ENCODE data around the gene PIM3.

The PIM3 gene

DNA sequence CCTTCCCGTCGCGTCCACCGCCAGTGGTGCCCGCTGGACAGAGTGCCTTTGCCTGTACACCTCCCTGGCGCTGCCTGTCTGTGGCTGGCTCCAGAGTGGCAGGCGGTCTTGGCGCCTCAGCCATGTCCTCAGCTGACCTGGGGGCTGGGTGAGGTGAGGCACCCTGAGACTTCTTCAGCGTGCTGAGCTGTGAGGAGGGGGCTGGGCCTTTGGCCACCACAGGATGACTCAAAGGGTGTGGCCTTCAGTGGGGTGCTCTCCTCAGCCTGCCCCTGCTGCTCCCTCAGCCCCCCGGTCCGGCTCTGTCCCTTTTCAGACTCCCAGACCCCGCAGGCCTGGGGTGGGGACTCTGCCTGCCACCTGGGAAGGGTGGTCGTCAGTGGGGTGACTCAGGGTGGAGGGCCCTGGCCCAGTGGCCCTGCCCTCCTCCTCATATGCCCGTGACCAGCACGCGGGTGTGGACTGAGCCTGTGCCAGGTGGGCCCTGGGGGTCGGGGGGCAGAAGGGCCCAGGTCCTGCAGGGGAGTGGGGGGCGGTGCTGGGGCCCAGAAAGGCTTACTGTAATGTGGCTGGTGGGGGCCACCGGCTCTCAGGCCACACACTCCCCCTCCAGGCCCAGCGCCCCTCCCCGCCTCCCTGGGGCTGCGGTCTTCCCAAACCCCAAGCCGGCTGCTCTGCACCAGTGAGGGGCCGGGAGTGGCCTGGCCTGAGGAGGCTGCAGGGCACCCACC, 26.2 kb upstream of the PIM3 start:
- DNase-seq (ENCODE audit: extremely low spot score), result no peak
- TF ChIP-seq ELF4 (IDR thresholded peaks at IDR 0.05) (no peak), SUZ12 (IDR thresholded peaks at IDR 0.05) (no peak)
- ChIA-PET POLR2A (no interaction called here), CTCF (no interaction called here)

DNA sequence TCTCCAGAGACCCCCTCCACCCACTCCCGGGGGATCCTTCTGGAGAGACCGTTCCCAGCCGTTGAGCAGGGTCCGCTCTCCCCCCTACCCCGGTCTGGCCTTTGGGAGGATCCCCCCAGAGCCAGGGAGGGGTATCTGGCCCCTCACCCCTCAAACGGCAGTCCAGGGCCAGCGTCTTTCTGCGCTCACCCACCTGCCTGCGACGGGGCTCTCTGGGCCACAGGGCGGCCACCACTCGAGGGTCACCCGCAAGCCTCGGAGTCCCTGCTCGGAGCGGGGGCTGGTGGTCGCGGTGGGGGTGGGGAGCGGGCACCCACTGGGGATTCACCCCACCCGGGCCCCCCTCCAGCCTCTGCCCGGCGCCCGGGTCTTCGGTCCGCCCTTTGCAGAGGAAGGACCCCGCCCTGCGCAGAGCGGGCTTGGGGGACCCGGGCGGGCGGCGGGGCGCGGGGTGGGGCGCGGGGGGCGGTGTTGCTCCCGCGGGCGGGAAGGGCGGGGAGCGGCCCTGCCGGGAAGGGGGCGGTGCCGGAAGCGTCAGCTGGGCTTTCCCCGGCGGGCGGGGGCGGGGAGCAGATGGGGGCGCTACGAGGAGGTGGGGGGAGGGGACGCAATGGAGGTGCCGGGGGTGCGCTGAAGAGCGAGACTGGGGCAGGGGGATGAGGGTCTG, 25.5 kb upstream of the PIM3 start:
- TF ChIP-seq FOXM1 (IDR thresholded peaks at IDR 0.05; ENCODE audit: borderline replicate concordance), result no peak
- TF ChIP-seq SUZ12 (IDR thresholded peaks at IDR 0.05), result no peak
- no peak for TF ChIP-seq TARDBP (IDR thresholded peaks at IDR 0.05)
- TF ChIP-seq BHLHE40 (IDR thresholded peaks at IDR 0.05; ENCODE audit: borderline replicate concordance), result no peak
- no peak for TF ChIP-seq LEF1 (IDR thresholded peaks at IDR 0.05; ENCODE audit: borderline replicate concordance)
- no peak for TF ChIP-seq HDGF (IDR thresholded peaks at IDR 0.05; ENCODE audit: borderline replicate concordance)
- TF ChIP-seq CTBP1 (IDR thresholded peaks at IDR 0.05; ENCODE audit: borderline replicate concordance), result no peak
- TF ChIP-seq ARNT (IDR thresholded peaks at IDR 0.05), result no peak
- no peak for TF ChIP-seq FOXA1 (IDR thresholded peaks at IDR 0.05)
- TF ChIP-seq, protein P1, sequence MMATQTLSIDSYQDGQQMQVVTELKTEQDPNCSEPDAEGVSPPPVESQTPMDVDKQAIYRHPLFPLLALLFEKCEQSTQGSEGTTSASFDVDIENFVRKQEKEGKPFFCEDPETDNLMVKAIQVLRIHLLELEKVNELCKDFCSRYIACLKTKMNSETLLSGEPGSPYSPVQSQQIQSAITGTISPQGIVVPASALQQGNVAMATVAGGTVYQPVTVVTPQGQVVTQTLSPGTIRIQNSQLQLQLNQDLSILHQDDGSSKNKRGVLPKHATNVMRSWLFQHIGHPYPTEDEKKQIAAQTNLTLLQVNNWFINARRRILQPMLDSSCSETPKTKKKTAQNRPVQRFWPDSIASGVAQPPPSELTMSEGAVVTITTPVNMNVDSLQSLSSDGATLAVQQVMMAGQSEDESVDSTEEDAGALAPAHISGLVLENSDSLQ (IDR thresholded peaks at IDR 0.05), result no peak
- no peak for TF ChIP-seq FOXK2 (IDR thresholded peaks at IDR 0.05)
- TF ChIP-seq ELF4 (IDR thresholded peaks at IDR 0.05), result no peak
- TF ChIP-seq L3MBTL2 (conservative IDR thresholded peaks at IDR 0.05), result no peak
- no peak for TF ChIP-seq SP1 (IDR thresholded peaks at IDR 0.05)
- TF ChIP-seq ZNF384 (IDR thresholded peaks at IDR 0.05), result no peak
- TF ChIP-seq NFRKB (IDR thresholded peaks at IDR 0.05), result no peak
- POLR2A ChIA-PET, result no interaction called here
- CTCF ChIA-PET, result no interaction called here
- DNase-seq (ENCODE audit: extremely low spot score), result no peak

DNA sequence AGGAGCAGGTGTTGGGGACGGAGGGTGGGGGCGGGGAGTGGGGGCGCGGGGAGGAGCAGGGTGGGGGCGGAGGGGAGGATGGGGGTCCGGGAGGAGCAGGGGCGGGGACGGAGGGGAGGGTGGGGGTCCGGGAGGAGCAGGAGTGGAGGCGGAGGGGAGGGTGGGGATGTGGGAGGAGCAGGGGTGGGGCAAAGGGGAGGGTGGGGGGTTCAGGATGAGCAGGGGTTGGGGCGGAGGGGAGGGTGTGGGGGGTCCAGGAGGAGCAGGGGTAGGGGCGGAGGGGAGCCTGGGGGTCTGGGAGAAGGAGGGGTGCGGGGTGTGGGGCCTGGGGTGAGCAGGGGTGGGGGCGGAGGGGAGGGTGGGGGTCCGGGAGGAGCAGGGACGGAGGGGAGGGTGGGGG, 25.0 kb upstream of the PIM3 start:
- no peak for DNase-seq (ENCODE audit: extremely low spot score)
- CTCF ChIA-PET, result interaction anchor here (1.5 kb wide), 1 partner anchor 95 kb away, joined by 5 read pairs; no protein-coding TSS in a partner anchor
- POLR2A ChIA-PET, result interaction anchor here (0.6 kb wide), 1 partner anchor 163 kb away, joined by 4 read pairs; no protein-coding TSS in a partner anchor
- TF ChIP-seq ZNF384 (IDR thresholded peaks at IDR 0.05) (no peak), SUZ12 (IDR thresholded peaks at IDR 0.05) (no peak), SP1 (IDR thresholded peaks at IDR 0.05) (no peak), TARDBP (IDR thresholded peaks at IDR 0.05) (no peak), CTBP1 (IDR thresholded peaks at IDR 0.05; ENCODE audit: borderline replicate concordance) (no peak), ELF4 (IDR thresholded peaks at IDR 0.05) (no peak), FOXK2 (IDR thresholded peaks at IDR 0.05) (no peak), FOXA1 (IDR thresholded peaks at IDR 0.05) (no peak), BHLHE40 (IDR thresholded peaks at IDR 0.05; ENCODE audit: borderline replicate concordance) (no peak), NFRKB (IDR thresholded peaks at IDR 0.05) (no peak), LEF1 (IDR thresholded peaks at IDR 0.05; ENCODE audit: borderline replicate concordance) (no peak)
- TF ChIP-seq, protein P1 (IDR thresholded peaks at IDR 0.05), result no peak

DNA sequence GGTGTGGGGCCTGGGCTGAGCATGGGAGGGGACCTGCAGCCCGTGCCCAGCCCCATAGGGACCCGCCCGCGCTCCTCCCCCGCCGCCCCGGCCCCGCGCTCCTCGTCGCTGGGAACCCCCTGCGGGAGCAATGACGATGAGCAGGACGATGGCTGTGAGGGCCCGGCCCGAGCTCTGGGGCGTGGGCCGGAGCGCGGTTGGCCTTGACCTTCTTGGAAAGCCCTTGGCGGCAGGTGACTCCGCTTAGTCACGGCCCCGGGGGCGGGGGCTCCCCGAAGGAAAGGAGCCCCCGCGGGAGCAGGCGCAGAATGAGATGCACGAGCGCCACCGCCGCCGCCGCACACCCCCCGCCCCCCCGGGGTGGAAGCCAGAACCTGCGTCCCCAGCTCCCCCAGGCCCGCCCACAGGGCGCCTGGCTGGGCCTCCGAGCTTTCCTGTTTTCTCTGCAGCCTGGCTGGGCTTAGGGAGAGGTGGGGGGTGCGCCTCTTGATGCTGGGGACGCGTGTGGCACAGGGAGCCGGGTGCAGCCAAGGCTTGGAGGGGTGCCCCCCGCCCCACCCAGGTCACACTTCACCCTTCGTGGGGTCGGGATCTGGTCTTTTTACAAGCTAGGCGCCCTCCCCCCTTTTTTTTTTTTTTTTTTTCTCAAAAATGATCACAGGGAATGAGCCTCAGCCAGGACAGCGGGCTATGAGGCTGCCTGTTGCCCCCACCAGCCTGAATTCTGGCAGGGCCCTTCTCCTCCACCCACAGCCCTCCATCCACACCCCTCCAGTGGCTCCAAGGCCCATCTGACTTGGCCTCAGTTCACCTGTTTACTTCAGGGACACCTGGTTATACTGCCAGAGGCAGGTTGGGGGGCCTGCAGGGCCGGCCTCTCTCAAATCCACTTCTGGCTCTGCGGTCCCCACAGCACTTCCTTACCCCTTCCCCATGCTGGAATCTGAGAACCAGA, 24.3 kb upstream of the PIM3 start:
- DNase-seq (ENCODE audit: extremely low spot score), result peak; percentile 35
- POLR2A ChIA-PET, result interaction anchor here (0.6 to 1.2 kb wide), 2 partner anchors 24 to 164 kb away, joined by 3 to 4 read pairs; partner anchors contain the start of gene PIM3
- CTCF ChIA-PET, result interaction anchor here (1.5 kb wide), 1 partner anchor 94 kb away, joined by 5 read pairs; no protein-coding TSS in a partner anchor
- TF ChIP-seq HDGF (IDR thresholded peaks at IDR 0.05; ENCODE audit: borderline replicate concordance), result no peak

DNA sequence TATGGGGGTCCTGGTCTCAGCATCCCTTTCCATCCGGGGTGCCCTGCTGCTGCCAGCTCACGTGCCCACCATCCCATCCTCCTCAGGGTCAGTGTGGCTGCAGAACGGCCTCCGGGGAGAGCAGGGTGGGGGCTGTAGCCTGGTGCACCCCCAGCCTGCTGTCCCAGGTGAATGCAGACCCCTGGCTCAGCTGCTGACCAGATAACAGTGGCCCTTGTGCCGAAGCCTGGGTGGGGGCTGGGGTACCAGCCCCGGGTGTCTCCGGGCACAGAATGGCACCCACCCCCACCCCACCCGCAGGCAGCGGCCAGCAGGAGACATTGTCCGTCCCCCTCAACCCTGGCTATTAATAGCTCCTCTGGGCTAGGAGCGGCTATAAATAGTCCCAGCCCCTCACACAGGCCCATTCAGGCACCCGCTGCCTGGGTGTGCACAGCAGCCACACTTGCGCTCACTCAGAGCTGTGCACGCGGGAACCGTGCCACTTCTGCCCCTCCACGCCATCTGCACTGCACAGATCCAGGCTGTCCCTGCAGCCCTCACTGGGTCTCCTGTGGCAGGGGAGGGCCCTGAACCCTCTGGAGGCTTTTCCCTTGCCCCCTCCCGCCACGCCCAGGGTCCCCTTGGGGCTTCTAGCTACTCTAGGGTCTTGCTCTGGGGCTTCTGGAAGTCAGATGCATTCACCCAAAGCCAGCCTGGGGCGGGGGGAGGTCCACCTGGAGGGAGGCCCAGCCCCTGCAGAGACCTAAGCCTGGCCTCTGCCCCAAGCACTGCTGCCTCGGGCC, 23.4 kb upstream of the PIM3 start:
- no peak for TF ChIP-seq BHLHE40 (IDR thresholded peaks at IDR 0.05; ENCODE audit: borderline replicate concordance)
- no peak for TF ChIP-seq TARDBP (IDR thresholded peaks at IDR 0.05)
- TF ChIP-seq ZNF384 (IDR thresholded peaks at IDR 0.05), result no peak
- no peak for TF ChIP-seq SP1 (IDR thresholded peaks at IDR 0.05)
- POLR2A ChIA-PET, result interaction anchor here (1.2 kb wide), 1 partner anchor 24 kb away, joined by 3 read pairs; the partner anchor contains the start of gene PIM3
- CTCF ChIA-PET, result interaction anchor here (1.5 kb wide), 1 partner anchor 93 kb away, joined by 5 read pairs; no protein-coding TSS in a partner anchor
- DNase-seq (ENCODE audit: extremely low spot score), result no peak

Data from HEK293T (cell line).